Occipital lobe (tissue), 2 donors: ENCODE results near the gene KLF11. TPM values are rescaled to one million over a fixed set of nuclear protein-coding genes. Genes with fewer than 3 reads are reported as not detected.

ENCODE experiments used
- DNase-seq: peaks from one replicate; lab custom pipeline; 2025; lab: John Stamatoyannopoulos, UW
- total RNA-seq: library from RNA; depleted of rRNA; stranded (reverse); fragments of >200 nt; gene quantifications from one replicate; pipeline ENCODE4 v1.2.3, GENCODE V29; 2014

Gene KLF11
- total RNA-seq, 1 donor from 2014 or later, result 14.0 TPM

DNA sequence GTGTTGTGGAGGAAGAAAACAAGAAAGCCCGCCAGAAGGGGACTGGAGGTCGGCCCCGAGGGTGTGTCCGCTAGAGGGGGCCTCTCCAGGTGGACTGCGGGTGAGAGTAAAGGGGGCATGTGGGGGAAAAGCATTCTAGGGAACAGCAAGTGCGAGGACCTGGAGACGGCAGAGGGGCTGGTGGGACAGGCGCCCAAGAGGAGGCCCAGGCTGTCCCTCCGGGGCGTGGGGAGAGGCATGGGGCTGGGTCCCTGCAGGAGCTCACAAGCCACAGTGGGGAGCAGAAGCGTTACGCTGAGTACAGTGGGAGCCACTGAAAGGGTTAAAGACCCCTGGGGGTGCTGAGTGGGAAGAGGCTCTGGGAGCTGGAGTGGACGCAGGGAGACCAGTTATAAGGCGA lies 1.6 kb upstream of the KLF11 start:
- no peak for DNase-seq

DNA sequence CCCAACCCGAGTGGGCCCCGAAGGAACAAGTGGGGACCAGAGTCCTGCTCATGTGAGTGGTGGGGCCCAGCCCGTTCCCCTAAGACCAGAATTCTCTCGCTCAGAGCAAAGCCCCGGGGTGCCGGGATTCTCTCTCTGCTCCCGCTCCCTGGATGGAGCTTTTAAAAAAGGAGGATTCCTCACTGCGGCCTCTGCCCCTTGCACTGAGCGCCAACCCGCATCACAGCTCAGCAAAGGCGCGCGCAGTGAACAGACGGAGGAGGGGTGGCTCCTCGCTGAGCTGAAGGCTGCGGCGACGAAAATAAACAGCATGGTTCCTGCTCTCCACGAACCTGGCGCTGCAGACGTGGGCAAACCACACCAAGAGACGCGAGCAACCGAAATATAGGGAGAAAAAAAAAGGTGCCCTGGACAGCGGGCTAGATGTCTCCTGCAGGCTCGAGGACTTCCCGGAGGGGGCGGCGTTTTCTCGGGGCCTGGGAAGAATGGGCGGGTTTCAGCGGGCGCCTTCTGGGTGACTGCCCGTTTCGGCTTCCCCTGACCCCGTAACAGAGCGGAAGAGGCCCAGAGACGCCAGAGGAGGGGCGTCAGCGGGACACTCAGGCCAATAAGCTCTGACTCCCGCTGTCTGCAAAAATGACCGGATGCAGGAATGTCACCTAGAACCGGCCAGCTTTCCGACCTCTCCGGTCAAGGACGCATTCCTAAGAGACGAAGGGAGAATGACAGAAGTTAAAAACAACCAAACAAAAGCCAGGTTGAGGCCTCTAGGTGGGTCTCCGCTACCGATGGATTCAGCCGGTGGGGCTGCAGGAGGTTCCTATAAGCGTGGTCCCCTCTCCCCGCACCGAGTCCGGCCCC lies 819 bp upstream of the KLF11 start:
- DNase-seq, result no peak

DNA sequence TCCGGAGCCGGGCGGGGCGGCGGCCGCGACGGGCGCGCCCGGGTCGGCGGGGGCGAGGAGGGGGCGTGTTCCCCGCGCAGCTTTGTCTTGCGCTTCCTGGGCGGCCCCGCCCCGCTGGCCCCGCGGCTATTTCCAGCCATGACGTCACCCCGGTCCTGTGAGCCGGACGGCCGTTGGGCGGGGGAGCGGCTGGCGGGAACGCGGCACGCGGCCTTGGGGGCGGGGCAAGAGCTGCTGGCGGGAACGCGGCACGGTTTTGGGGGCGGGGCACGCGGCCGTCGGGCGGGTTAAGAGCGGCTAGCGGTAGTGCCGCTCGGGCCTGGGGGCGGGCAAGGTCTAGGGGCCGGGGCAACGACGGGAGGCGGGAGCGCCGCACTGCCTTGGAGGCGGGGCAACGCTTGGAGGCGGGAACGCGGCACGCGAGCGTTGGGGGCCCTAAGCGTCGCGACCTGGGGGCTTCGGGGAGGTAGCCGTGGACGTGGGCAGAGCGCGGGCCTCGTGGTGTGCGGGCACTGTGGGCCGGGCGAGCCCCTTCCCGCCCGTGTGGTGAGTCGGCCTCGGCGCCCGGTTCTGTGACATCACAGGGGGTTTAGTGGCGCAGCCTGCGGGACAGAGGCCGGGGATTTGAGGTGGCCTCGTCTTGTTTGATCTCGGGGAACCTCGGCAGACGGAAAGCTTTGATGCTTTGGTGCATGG lies 704 bp downstream of the KLF11 start:
- peak; percentile 60 for DNase-seq

DNA sequence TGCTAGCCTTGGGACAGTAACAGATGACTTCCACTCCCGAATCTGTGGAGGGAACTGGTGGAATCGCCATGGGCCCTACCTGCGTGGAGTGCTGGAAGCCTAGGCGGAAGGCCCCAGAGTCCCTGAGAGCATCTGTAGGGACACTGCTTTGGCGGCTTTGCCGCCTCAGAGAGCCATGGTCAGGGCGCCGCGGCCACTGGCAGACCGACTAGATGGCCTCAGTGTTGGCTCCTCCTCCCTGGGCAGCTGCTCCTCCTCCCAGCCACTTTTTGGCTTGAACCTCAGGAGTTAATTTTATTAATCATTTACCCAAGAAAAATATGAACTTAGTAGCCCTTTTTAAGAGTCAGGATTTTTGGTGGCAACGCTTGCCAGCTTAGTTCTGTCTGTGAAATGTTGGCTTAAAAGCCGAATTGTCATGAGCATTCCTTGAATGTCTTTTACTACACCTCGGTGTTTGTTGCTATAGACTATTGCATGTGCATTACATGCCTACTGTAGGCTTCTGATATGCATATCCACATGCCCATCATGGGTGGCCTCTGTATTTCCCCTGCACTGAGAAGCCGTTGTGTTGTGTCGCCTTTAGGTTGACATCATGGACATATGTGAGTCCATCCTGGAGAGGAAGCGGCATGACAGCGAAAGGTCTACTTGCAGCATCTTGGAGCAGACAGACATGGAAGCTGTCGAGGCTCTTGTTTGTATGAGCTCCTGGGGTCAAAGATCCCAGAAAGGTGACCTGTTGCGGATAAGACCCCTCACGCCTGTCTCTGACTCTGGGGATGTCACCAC lies 2.4 kb downstream of the KLF11 start:
- no peak for DNase-seq

DNA sequence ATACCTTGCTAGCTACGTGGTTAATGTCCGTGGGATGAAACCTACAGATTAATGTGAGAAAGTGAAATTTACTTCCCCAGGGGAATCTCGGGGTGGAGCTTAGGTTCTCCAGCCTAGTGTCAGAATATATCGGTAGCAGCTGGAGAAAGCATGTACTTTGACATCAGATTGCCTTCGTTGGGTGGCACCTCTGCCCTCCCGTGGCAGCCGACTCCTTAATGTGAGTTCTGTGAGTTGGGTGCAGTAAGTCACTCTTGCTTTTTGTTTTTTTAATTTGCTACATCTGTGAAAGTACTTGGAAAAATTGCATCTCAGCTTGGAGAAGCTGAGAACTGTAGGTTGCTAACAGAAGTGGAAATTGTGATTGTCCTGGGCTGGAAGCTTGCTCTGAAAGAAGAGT lies 3.6 kb downstream of the KLF11 start:
- no peak for DNase-seq

DNA sequence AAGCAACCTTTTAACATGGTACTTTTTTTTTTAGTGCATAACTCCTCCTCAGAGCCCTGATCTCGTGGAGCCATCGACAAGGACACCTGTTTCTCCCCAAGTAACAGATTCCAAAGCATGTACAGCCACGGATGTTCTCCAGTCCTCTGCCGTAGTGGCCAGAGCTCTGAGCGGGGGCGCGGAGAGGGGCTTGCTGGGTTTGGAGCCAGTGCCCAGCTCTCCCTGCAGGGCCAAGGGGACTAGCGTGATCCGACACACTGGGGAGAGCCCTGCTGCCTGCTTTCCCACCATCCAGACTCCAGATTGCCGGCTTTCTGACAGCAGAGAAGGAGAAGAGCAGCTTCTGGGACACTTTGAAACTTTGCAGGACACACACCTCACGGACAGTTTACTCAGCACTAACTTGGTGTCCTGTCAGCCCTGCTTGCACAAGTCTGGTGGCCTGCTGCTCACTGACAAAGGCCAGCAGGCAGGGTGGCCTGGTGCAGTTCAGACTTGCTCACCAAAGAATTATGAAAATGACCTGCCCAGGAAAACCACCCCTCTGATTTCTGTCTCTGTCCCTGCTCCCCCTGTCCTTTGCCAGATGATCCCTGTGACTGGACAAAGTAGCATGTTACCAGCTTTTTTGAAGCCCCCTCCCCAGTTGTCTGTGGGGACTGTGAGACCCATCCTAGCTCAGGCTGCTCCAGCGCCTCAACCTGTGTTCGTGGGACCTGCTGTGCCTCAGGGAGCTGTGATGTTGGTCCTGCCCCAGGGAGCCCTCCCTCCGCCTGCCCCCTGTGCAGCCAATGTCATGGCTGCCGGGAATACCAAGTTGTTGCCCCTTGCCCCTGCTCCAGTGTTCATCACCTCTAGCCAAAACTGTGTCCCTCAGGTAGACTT lies 4.5 kb downstream of the KLF11 start:
- no peak for DNase-seq

DNA sequence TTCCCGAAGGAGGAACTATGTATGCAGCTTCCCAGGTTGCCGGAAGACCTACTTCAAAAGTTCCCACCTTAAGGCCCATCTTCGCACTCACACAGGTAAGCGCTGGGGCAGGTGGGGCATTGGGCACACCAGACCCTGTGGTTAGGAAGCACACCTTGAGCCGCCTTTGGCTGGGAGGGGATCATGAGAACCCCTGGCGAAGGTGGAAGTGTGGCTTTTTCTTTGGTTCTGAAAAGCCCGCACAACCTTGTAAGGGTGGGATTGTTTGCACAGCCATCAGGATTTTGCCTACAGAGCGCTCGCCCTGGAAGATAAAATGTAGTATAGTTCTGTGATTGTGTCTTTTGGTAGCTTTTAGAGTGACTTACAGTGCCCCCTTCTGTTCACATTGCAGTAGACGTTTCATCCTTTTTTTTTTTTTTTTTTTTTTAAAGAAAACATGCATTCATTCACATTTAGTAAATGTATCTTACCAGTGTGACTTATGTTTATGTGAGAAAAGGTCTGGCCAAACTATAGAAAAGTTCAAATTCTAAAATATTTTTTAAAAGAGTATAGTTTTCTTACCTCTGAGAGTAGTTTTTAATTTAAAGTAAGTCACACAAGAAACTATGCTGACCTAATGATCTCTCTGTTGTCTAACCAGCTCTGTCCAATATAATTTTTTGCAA lies 5.3 kb downstream of the KLF11 start:
- no peak for DNase-seq

DNA sequence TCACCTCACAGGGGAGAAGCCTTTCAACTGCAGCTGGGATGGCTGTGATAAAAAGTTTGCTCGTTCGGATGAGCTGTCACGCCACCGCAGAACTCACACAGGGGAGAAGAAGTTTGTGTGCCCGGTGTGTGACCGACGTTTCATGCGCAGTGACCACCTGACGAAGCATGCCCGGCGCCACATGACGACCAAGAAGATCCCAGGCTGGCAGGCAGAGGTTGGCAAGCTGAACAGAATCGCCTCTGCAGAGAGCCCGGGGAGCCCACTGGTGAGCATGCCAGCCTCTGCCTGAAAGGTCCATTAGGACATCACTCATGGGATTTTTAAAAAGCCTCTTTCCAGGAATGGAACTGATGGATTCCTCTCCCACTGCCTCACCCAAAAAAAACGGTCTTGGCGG lies 8.9 kb downstream of the KLF11 start:
- DNase-seq, result no peak

DNA sequence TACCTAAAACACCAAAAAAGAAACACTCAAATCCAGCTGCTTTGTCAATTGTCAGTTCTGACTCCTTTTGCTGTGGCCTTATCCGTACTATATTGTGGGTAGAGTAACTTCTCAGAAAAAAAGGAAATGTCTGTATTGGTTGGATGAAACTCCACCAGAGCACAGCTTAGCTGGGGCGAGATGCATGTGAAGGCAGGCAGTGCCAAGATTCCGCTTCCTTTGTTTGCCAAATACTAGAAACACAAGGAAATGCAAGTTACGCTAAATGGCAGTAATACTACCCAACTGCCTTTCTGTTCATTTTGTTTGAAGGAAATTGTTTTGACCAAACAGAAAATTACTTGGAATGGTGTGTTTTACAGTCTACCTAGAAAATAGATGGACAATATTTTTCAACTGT lies 10.0 kb downstream of the KLF11 start:
- DNase-seq, result no peak

DNA sequence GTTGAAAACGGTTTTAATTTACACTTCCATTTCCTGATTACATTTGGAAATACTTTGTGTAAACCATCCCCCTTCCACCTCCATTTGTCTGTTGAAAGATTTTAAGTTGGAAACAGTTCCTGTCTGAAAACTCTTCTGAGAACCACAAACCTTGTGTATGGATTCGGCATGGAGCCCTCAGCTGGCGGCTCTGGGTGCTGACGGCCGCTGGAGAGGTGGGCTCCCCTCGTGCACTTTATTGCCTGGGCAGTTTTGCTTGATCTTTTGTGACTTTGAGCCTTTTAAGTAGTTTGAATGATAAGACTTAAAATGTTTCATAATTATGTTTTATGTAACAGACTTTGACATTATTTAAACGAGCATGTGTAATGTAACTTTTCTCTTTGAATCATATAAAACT lies 11.1 kb downstream of the KLF11 start:
- DNase-seq, result no peak

DNA sequence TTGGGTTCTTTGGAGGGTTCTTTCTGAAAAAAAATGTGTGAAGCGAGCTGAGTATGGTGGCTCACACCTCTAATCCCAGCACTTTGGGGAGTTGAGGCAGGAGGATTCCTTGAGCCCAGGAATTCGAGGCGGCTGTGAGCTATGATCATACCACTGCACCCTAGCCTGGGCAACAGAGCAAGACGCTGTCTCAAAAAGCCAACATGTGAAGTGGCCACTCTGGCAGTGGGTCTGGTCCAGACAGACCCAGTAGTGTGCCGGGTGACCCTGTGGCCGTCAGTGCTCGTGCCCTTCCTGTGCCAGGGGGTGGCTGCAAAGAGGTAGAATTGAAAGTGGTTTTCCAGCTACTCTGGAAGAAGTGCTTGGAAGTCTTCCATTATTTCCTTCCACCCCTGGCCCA lies 11.6 kb downstream of the KLF11 start:
- DNase-seq, result no peak

DNA sequence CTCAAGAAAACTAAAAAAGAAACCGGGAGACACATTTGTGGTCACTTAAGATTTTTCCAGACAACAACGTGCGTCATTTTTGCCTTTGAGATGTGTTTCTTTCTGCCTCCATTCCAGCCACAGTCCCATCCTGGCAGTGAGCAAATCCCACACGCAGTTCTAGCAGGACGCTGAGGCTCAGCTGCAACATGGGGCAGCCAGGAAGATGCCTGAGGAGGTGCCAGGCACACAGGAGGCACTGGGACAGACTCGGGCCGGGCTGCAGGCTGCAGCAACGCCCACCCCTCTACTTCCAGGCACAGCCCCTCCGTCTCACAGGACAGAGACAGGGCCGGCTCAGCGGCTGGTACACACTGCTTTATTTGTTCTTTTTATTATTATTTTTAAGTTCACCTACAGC lies 13.1 kb downstream of the KLF11 start:
- DNase-seq, result no peak

DNA sequence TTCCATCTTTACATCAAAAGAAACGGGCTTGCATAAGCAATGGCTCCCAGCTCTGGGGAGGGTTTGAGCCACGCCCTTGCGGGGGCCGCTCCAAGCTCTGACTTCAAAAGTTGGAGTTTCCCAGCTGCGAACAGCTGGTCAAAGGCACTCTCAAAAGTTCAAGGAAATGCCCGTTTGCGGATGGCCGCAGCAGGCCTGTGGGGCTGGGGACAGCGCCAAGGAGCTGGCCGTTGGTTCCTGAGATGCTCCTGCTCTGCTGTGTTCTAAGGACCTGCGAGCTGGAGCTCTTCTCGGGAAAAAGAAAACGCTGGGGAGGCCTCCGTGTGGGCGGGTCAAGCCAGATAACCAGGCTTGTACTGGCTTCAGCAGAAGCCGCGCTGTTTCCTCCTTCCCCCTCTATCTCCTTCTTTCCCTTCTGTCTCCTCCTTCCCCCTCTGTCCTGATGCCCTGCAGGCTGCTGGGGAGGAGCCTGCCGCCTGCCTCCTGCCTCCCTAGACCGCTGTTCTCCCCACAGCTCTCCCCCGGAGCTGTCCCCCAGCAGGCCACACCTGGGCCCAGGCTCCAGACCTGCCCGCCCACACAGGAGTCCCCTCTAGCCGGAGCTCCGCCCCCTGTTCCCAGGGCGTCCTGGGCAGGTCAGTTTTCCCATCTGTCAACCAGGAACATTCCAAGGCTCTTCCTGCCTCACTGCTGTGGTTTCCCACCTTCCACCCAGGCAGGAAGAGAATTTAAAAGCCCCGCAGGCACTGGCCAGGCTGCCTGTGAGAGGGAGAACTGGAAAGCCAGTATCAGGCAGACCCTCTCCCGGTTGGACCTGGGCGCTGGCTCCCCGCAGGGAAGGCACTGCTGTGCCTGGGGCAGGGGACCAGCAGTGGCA lies 14.1 kb downstream of the KLF11 start:
- DNase-seq, result no peak

DNA sequence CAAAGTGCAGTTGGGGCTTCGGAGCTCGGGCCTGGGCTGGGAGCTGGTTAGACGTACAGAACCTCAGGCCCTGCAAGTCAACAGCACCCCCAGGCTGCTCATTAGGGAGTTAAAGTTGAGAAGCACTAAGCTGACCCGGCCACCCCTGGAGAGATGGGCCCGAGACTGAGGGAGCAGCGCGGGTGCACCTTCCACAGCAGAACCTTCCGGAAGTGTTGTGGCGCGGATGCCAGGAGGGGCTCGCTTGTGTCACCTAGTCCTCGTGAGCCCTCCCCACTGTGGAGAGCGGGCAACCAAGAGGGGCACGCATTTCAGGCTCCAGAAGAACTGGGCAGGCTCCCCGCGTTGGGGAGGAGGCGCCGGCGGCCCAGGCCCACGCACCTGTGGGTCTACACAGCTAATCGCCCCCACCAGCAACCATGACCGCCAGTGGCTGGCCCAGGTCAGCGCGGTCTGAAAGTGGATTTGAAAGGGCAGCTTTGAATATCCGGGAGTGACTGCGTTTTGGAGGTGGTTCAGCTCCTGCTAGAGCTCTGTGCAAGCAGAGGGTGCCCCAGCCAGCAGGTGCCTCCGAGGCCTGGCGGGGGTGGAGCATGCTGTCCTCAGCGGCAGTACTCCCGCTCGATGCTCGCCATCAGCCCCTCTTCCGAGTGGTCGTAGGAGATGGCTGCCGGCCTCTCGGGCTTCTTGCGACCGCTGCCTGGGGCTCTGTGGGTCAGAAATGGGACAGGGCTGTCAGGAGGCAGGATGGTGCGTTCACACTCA lies 15.1 kb downstream of the KLF11 start:
- DNase-seq, result no peak

DNA sequence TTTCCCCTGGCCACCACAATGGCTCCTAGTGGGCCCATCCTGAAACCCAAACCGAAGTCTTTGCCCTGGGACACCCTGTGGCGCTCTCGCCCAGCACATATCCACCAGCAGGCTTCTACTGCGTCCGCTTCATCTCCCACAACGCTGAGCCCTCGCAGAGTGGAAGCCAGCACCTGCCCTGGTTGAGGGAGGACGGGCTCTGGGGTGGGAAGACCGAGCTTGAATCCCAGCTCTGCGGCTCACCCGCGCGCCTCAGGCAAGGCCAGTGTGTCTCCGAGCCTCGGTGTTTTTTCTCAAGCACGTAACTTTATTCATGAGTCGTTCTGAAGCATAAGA lies 15.6 kb downstream of the KLF11 start:
- no peak for DNase-seq

DNA sequence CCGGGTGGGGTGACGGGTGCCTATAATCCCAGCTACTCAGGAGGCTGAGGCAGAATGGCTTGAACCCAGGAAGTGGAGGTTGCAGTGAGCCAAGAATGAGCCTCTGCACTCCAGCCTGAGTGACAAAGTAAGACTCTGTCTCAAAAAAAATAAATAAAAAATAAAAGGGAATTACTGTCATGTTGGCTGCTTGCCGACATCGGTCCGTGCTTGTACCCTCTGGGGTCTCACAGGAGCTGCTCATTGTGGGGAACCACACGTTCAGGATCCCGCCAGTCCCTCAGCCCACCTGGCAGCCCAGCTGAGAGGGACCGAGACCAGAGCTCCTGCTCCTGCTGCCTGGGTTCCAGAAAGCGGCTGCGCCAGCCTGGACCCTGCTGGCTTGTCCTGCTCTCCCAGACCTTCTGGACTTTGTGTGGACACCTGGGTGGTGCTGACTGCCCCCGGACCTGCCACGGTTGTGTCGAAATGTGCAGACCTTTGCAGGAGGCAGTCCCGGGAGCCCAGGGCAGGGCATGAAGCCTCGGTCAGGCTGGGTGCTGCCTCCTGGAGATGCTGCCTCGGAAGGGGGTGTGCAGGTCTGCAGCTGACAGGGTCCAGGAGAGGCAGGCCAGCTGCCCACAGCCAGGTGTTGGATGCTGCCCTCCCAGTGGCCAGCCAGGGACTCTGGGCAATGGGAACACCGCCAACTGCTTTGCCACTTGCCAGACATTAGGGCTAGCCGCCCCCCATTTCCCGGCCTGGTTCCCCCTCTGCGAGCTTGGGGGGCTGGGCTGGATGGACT lies 16.4 kb downstream of the KLF11 start:
- DNase-seq, result no peak

DNA sequence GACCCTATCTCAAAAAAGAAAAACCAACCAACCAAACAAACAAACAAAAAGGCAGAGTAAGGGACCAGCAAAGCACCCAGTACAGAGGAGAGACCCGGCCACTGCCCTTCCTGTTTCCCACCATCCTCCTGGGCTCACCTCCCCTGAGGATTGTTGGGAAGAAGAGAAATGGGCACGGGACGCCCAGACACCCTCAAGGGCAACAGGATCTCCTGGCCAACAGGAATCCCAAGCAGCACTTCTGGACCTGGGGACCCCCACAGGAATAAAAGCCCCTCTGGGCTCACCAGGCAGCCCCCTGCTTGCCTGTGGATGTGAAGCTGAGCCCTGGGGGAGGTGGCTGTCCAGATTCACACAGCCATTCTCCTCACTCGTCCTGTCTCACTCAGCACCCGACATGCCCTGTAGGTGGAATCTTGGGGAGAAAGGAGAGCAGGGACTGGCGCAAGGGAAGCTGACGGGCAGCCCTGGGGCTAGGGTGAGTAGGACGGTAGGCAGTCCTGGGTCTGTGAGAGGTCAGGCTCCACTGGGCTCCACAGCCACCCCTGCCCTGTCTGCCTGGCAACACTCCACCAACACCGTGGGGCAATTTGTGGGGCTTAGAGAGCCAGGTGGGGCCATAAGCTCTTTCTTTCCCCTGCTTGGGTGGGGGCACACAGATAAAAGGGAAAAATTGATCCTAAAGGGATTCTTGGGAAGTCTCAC lies 18.0 kb downstream of the KLF11 start:
- DNase-seq, result no peak

DNA sequence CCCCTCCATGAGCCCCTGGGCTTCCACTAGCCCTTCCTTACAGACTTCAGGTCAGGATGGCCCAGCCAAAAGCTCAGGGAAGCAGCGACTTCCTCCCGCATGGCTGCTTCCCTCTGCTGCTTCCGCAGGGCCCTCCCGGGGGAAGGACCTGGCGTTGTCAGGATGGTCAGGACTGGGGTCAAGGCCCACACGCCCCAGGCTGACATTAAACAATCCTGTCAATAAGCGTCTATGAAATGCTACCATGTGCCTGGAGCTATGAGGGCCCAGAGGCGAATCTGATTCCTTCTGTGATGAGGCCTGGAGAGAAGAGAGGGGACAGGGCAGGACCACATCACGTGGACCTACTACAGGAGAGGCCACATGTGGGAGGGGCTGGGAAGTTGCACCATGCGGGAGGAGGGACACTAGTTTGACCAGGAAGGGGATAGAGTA lies 19.6 kb downstream of the KLF11 start:
- no peak for DNase-seq
